ENCODE measurements around the gene FBXO8.

The FBXO8 gene

GRCh38 chr4:174275101-174275500 is 8.4 kb downstream of the FBXO8 start (continued):
- TF ChIP-seq PRDM10 (tag by site-specific recombination; IDR thresholded peaks at IDR 0.05) (no peak), SP2 (tag by site-specific recombination; IDR thresholded peaks at IDR 0.05) (no peak)

- Histone ChIP-seq H3K27ac (ENCODE audit: extremely low read depth, low read depth, low read length) (no peak overlapping the region), H3K4me1 (ENCODE audit: control insufficient read depth, insufficient read depth, low read length) (no peaks in the 10 kb centered on the region; the same call in 1 of the 2 replicates), H3K4me3 (ENCODE audit: low read depth, low read length) (no peak overlapping the region), H3K36me3 (ENCODE audit: control insufficient read depth in 2 of 2, insufficient read depth in 1 of 2, low read length in 2 of 2) (peaks cover 0 to under 1% of the 10 kb centered on the region in 2 experiments; a peak in 1 of 3 replicates), H3K9me3 (ENCODE audit: control insufficient read depth, insufficient read depth, low read depth, low read length) (no peaks in the 10 kb centered on the region)
- TF ChIP-seq YY1 (tag by site-specific recombination; IDR thresholded peaks at IDR 0.05) (no peak), ZNF624 (tag by site-specific recombination; IDR thresholded peaks at IDR 0.05) (no peak), ZNF76 (tag by site-specific recombination; IDR thresholded peaks at IDR 0.05; ENCODE audit: borderline replicate concordance, low read depth) (no peak), ZNF138 (tag by site-specific recombination; IDR thresholded peaks at IDR 0.05; ENCODE audit: borderline replicate concordance) (no peak), ZNF266 (tag by site-specific recombination; IDR thresholded peaks at IDR 0.05; ENCODE audit: low read depth) (no peak), ZNF529 (tag by site-specific recombination; IDR thresholded peaks at IDR 0.05; ENCODE audit: insufficient replicate concordance) (no peak), ZNF37A (tag by site-specific recombination; IDR thresholded peaks at IDR 0.05) (no peak), ZNF768 (tag by site-specific recombination; IDR thresholded peaks at IDR 0.05) (no peak)
- CTCF ChIA-PET, result no interaction called here
- POLR2A ChIA-PET, result no interaction called here
Observed at GRCh38 chr4:174274436-174274835, 9.0 kb downstream of the FBXO8 start.

GRCh38 chr4:174273930-174274329 is 9.5 kb downstream of the FBXO8 start:
- Histone ChIP-seq H3K4me1 (ENCODE audit: control insufficient read depth, insufficient read depth, low read length) (no peaks in the 10 kb centered on the region; the same call in 1 of the 2 replicates), H3K9me3 (ENCODE audit: control insufficient read depth, insufficient read depth, low read depth, low read length) (no peaks in the 10 kb centered on the region), H3K36me3 (ENCODE audit: control insufficient read depth in 2 of 2, insufficient read depth in 1 of 2, low read length in 2 of 2) (no peaks in the 10 kb centered on the region), H3K27ac (ENCODE audit: extremely low read depth, low read depth, low read length) (no peak overlapping the region), H3K4me3 (ENCODE audit: low read depth, low read length) (no peak overlapping the region)
- TF ChIP-seq ZNF19 (tag by site-specific recombination; IDR thresholded peaks at IDR 0.05; ENCODE audit: low read depth) (no peak), ZNF416 (tag by site-specific recombination; IDR thresholded peaks at IDR 0.05) (no peak), ZNF555 (tag by site-specific recombination; conservative IDR thresholded peaks at IDR 0.05) (no peak), BCL11B (tag by site-specific recombination; IDR thresholded peaks at IDR 0.05; ENCODE audit: low read depth) (no peak)
- TF ChIP-seq, protein P1, sequence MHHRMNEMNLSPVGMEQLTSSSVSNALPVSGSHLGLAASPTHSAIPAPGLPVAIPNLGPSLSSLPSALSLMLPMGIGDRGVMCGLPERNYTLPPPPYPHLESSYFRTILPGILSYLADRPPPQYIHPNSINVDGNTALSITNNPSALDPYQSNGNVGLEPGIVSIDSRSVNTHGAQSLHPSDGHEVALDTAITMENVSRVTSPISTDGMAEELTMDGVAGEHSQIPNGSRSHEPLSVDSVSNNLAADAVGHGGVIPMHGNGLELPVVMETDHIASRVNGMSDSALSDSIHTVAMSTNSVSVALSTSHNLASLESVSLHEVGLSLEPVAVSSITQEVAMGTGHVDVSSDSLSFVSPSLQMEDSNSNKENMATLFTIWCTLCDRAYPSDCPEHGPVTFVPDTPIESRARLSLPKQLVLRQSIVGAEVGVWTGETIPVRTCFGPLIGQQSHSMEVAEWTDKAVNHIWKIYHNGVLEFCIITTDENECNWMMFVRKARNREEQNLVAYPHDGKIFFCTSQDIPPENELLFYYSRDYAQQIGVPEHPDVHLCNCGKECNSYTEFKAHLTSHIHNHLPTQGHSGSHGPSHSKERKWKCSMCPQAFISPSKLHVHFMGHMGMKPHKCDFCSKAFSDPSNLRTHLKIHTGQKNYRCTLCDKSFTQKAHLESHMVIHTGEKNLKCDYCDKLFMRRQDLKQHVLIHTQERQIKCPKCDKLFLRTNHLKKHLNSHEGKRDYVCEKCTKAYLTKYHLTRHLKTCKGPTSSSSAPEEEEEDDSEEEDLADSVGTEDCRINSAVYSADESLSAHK (tag by site-specific recombination; IDR thresholded peaks at IDR 0.05), result no peak
- TF ChIP-seq, protein P2, sequence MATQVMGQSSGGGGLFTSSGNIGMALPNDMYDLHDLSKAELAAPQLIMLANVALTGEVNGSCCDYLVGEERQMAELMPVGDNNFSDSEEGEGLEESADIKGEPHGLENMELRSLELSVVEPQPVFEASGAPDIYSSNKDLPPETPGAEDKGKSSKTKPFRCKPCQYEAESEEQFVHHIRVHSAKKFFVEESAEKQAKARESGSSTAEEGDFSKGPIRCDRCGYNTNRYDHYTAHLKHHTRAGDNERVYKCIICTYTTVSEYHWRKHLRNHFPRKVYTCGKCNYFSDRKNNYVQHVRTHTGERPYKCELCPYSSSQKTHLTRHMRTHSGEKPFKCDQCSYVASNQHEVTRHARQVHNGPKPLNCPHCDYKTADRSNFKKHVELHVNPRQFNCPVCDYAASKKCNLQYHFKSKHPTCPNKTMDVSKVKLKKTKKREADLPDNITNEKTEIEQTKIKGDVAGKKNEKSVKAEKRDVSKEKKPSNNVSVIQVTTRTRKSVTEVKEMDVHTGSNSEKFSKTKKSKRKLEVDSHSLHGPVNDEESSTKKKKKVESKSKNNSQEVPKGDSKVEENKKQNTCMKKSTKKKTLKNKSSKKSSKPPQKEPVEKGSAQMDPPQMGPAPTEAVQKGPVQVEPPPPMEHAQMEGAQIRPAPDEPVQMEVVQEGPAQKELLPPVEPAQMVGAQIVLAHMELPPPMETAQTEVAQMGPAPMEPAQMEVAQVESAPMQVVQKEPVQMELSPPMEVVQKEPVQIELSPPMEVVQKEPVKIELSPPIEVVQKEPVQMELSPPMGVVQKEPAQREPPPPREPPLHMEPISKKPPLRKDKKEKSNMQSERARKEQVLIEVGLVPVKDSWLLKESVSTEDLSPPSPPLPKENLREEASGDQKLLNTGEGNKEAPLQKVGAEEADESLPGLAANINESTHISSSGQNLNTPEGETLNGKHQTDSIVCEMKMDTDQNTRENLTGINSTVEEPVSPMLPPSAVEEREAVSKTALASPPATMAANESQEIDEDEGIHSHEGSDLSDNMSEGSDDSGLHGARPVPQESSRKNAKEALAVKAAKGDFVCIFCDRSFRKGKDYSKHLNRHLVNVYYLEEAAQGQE (tag by site-specific recombination; IDR thresholded peaks at IDR 0.05), result no peak
- ChIA-PET CTCF (no interaction called here), POLR2A (no interaction called here)

Data from HEK293 (cell line).